GM21529 (cell line): ENCODE results near the gene AOPEP.

Experiments
- ATAC-seq: cut with Tn5 transposase; IDR thresholded peaks from one replicate; pipeline ENCODE4 v1.9.1; 2021; ENCODE audit not compliant: unreplicated experiment

Gene AOPEP

GRCh38 chr9:94911986-94912635 is 185.6 kb downstream of the AOPEP start:
- ATAC-seq, result no peak

GRCh38 chr9:94912700-94913249 is 186.3 kb downstream of the AOPEP start:
- ATAC-seq, result no peak

DNA sequence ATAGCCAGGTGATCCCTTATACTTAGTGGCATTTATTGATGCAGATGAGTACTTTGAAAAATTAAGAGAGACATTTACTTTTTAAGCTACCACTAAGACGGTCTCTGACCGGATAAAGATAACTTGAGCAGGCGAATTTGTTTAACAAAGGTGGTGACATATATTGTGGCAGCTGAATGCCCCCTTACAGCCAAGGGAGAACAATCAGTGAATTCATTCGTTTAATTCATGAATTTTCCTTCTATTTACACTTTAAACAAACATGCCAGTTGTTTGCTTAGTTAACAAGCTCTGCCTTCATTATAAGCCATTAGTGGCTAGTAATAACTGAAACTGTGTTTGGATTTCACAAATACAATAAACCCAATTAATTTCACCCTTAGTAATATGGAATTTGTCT is 187.1 kb downstream of the AOPEP start:
- no peak for ATAC-seq

- no peak for ATAC-seq
These were observed 189.3 kb downstream of the AOPEP start for GRCh38 chr9:94915476-94916450.

DNA sequence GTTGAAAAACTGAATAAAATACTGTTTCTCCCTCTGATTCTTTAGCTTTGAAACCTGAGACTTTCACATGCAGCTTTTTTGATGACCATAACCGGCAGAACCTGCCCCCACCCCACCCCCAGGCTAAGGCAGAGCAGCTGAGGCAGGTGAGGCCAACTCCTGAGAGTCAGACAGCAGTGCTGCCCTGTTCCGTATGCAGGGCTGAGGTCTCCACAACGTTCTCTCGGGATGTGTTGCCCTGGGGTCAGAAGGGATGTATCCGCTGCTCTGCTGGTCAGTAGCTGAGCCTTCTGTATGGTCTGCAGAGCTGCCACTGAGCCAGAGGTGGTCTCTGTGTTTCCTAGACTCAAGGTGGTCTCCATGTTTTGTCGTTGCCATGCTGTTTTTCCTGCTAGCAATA is 190.5 kb downstream of the AOPEP start:
- no peak for ATAC-seq

DNA sequence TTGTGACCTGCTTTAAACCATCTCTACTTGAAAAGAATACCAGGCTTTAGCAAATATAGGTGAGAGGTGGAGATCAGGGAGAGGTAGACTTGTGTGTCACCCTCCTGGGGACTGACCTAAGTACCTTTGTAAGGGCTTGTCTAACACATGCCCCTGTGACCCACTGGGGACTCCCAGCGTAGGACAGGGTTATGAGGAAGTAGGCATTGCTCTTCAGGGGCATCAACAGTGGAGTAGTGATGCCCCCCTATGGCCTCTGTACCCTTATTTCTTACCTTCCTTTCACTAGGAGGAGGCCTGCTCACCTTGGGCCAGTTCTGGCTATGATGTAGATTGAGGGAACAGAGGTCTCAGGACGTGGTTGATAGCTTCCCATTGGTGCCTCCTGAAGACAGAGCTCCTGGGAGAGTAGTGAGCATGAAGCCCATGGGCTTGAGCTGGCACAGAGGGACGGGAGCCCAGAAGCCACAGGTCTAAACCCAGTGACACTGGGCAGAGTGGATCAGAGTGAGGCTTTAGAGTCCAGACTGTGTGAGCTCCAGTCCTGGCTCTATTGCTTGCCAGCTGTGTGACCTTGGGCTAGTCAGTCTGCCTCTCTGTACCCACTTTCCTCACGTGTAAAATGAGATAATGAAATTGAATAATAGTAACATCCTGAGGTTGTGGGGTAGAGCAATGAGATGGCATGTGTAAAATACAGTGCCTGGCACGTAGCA is 191.7 kb downstream of the AOPEP start:
- ATAC-seq, result no peak

DNA sequence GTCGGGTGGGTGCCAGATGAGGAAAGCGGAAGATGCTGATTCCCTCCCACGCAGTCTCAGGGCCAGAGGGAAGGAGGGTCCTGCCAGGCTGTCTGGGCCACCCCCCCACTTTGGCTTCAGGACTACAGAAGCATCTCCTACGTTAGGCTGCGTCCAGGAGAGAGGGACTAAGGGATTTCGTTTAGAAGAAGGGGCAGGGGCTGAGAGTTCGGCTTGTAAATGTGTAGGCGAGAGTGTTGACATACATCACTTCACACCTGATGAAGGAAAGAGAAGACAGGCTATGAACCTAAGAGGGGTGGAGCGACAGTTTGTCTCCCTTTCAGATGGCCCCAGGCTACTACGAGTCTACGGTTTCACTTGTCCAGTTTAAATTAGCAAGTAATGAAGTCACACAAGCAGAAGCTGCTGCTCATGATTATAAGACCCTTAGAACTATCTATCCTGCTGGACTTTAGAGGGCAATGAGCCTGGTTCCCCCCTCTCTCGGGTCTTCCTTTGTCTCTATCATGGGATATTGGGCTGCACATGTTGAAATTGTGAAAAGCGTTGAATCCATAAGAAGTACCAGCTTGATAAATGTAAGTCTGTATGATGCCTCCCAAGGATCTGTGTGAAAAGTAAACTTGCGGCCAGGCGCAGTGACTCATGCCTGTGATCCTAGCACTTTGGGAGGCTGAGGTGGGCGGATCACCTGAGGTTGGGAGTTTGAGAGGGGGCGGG is 193.0 kb downstream of the AOPEP start:
- ATAC-seq, result no peak

- ATAC-seq, result no peak
These were observed 194.1 kb downstream of the AOPEP start for GRCh38 chr9:94920420-94921091.

GRCh38 chr9:94921092-94921471 is 194.6 kb downstream of the AOPEP start:
- ATAC-seq, result no peak

GRCh38 chr9:94921656-94922055 is 195.2 kb downstream of the AOPEP start:
- ATAC-seq, result no peak

GRCh38 chr9:94922098-94922607 is 195.7 kb downstream of the AOPEP start:
- ATAC-seq, result no peak

GRCh38 chr9:94922691-94923107 is 196.2 kb downstream of the AOPEP start:
- no peak for ATAC-seq

DNA sequence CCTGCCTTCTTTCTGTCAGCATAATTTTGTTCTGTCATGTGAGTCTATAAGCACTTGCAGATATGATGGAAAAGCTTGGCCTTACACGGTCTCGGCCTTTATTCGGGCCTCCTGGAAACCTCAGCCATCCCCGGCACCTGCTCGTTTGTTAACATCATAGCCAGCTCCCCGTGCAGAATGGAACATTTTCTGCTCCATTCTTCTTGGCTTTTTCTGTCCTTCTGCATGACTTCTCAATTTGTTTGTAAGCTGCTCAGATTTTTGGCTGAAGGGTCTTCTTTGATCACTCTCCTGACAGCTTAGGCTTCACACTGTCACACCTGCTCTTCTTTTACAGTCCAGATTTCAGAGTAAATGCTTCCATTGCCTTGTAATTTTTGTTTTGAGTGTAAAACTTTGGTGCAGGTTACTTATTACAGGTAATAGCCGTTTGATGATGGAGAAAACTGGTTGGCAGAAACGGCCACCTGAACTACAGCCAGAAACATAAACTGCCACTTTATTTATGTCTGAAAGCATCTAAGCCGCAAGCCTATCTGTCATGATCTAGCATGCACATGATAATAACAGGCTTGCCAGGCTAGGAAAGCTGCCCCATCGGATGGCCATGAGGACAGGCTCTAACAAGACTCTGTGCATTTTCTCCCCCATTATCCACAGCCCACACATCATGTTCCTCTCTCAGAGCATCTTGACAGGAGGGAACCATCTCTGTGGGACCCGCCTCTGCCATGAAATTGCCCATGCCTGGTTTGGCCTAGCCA is 197.0 kb downstream of the AOPEP start:
- no peak for ATAC-seq

GRCh38 chr9:94925751-94926430 is 199.4 kb downstream of the AOPEP start:
- no peak for ATAC-seq

- ATAC-seq, result no peak
These were observed 199.9 kb downstream of the AOPEP start for GRCh38 chr9:94926431-94926800.

- no peak for ATAC-seq
These were observed 200.7 kb downstream of the AOPEP start for GRCh38 chr9:94927048-94927761.

GRCh38 chr9:94927762-94928670 is 201.5 kb downstream of the AOPEP start:
- ATAC-seq, result no peak
